HCT116 (cell line): Measurements from ENCODE around the gene LRRC71.

Experiments used
- EZH2phosphoT487 ChIP-seq: fragments of 200-600 bp; IDR thresholded peaks from 2 replicates; pipeline ENCODE4 v1.6.1; 2018; ENCODE audit warnings: antibody characterized with exemption, borderline replicate concordance
- JUND ChIP-seq: IDR thresholded peaks from 2 replicates; pipeline ENCODE4 v1.6.1; 2012
- POLR2A ChIP-seq: IDR thresholded peaks from 2 replicates; pipeline ENCODE4 v1.7.0; 2011; ENCODE audit warnings: borderline replicate concordance; ENCODE audit not compliant: insufficient read depth, insufficient read length; ENCODE audit errors: extremely low read depth
- POLR2AphosphoS5 ChIP-seq: IDR thresholded peaks from 2 replicates; pipeline ENCODE4 v1.6.1; 2011; ENCODE audit warnings: mild to moderate bottlenecking, low read depth, low read length, moderate library complexity
- RAD21 ChIP-seq: IDR thresholded peaks from 2 replicates; pipeline ENCODE4 v1.6.1; 2012; ENCODE audit warnings: low read depth, mild to moderate bottlenecking
- SIN3A ChIP-seq: IDR thresholded peaks from 2 replicates; pipeline ENCODE4 v1.6.1; 2012; ENCODE audit warnings: low read depth
- TCF7L2 ChIP-seq: IDR thresholded peaks from 2 replicates; pipeline ENCODE4 v1.7.0; 2011; ENCODE audit warnings: borderline replicate concordance, inconsistent platforms; ENCODE audit not compliant: insufficient read depth, insufficient read length; ENCODE audit errors: extremely low read depth
- YY1 ChIP-seq: IDR thresholded peaks from 2 replicates; pipeline ENCODE4 v1.6.1; 2011; ENCODE audit warnings: low read length, low read depth, moderate library complexity, mild to moderate bottlenecking; ENCODE audit not compliant: insufficient replicate concordance; ENCODE audit errors: extremely low read depth
- ZFX ChIP-seq: fragments of 450-650 bp; IDR thresholded peaks from 2 replicates; pipeline ENCODE4 v1.6.1; 2017
- TF ChIP-seq, protein P1 (sequence below), 3 experiments: fragments of 200-600 bp in 1 of 3; sonication (generic) in 1 of 3; IDR thresholded peaks in 2 of 3; conservative IDR thresholded peaks in 1 of 3; 2 replicates each; pipeline ENCODE4 v1.5.1; 2012 to 2017; ENCODE audit warnings: low read depth in 2 of 3, low read length in 2 of 3, antibody characterized with exemption in 1 of 3, borderline replicate concordance in 1 of 3, control low read depth in 1 of 3, mild to moderate bottlenecking in 1 of 3, mixed read lengths in 1 of 3, mixed run types in 1 of 3, moderate library complexity in 1 of 3; ENCODE audit not compliant: insufficient read depth in 1 of 3
- TF ChIP-seq, protein P2 (sequence below): IDR thresholded peaks from 2 replicates; pipeline ENCODE4 v1.6.1; 2012

DNA sequence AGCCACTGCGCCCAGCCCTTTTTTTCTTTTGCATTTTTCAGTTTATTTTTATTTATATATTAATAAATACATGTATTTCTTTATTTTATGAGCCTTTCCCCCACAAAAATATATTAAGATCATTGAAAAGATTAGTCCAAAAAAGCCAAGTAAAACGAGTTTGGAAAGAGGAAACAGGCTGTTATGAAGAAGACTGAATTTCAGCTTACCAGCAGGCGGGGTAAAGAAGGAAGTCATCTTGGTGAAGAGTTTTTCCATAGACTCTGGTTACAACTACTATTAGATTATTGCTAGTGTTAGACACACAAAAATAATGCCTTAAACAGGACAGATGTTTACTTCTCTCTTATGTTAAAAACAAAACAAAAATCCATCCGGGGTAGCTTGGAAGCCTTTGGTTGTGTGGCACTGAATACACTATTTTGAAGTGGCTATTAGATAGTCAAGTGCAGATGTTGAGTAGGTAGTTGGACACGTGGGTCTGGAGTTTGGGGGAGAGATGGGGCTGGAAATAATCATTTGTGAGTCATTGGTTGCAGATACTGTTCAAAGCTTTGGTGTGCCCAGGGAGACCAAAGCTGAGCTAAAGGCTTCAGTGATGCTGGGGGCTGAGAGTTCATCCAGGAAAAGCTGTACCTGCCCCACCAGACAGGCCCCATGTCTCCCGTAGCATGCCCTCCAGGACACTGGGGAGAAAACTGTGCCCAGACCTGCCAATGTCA lies 8.7 kb upstream of the LRRC71 start:
- TF ChIP-seq, protein P1, sequence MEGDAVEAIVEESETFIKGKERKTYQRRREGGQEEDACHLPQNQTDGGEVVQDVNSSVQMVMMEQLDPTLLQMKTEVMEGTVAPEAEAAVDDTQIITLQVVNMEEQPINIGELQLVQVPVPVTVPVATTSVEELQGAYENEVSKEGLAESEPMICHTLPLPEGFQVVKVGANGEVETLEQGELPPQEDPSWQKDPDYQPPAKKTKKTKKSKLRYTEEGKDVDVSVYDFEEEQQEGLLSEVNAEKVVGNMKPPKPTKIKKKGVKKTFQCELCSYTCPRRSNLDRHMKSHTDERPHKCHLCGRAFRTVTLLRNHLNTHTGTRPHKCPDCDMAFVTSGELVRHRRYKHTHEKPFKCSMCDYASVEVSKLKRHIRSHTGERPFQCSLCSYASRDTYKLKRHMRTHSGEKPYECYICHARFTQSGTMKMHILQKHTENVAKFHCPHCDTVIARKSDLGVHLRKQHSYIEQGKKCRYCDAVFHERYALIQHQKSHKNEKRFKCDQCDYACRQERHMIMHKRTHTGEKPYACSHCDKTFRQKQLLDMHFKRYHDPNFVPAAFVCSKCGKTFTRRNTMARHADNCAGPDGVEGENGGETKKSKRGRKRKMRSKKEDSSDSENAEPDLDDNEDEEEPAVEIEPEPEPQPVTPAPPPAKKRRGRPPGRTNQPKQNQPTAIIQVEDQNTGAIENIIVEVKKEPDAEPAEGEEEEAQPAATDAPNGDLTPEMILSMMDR (IDR thresholded peaks at IDR 0.05 in 2 of 3, conservative IDR thresholded peaks at IDR 0.05 in 1 of 3; ENCODE audit: borderline replicate concordance in 1 of 3, insufficient read depth in 1 of 3, low read depth in 2 of 3, low read length in 2 of 3), result no peak
- TF ChIP-seq SIN3A (no peak), YY1 (no peak), POLR2AphosphoS5 (no peak), ZFX (no peak), TCF7L2 (no peak), POLR2A (no peak), EZH2phosphoT487 (no peak), JUND (no peak), RAD21 (no peak)
- TF ChIP-seq, protein P2, sequence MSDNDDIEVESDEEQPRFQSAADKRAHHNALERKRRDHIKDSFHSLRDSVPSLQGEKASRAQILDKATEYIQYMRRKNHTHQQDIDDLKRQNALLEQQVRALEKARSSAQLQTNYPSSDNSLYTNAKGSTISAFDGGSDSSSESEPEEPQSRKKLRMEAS, result no peak
